ENCODE measurements around the gene CNTNAP5.

Gene CNTNAP5

GRCh38 chr2:124159166-124159565 is 134.1 kb downstream of the CNTNAP5 start:
- no peak for DNase-seq (ENCODE audit: low read depth)

DNA sequence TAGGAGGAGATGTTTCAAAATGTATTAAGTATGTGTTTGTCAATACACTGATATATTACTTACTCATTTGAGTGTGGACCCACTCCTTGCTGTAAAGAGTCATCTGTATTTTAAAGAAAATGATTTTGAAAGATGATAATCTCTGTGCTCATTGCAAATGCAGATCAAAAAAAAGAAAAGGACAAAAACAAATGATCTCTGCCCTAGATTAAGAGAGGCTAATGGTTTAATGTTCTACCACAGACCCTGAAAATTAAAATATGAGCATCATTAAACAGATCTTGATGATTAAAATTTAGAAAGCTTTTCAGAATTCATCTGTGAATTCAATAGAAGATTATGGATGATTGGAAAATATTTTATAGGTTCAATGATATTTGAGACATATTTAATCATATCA is 136.5 kb downstream of the CNTNAP5 start:
- DNase-seq (ENCODE audit: low read depth): no peak

- no peak for DNase-seq (ENCODE audit: low read depth)
Observed at GRCh38 chr2:124162256-124162655, 137.2 kb downstream of the CNTNAP5 start.

- DNase-seq (ENCODE audit: low read depth): no peak
Observed at GRCh38 chr2:124163840-124164239, 138.8 kb downstream of the CNTNAP5 start.

DNA sequence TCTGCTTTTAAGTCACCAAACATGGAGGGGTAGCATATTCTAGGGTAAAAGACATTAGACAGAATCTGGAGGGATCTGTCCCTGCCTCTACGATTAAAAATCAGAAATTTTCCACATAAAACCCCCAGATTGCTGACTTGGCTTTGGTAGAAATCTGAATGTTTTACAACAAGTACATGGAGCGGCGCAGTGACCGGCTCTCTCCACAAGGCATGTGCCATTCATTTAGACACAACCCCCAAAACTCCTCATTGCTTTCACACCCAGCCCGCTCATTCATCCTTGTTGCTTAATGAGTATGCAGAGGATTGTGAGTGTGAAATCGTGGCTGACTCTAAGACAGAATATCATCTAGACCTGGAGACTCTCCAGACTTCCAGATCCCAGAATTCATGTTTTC is 140.6 kb downstream of the CNTNAP5 start:
- DNase-seq (ENCODE audit: low read depth): no peak

DNA sequence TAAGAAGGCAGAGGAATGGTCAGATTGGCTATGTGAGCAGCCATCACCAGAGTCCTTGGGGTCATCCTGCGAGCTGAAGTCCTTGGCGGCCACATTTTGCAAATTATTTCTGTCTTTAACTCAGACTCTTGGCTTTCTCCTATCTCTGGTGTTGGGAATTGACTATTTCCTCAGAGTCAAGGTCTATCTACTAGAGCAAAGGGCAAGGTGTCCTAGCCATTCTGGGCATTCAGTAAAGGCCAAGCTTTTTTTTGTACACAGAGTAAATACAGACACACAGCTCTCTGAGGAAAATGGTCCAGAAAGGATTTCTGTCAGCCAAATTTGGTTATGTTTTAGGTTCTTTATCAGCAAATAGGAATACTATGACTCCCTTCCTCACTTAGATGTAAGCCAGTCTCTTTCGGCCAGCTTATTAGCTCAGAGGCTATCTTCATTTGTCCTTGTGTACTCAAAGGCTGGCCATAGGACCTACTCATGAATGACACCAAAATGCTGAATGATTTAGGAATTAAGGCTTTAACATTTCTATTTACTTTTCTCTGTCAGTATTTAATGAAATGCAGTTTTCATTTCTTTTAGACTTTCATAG is 146.5 kb downstream of the CNTNAP5 start:
- no peak for DNase-seq (ENCODE audit: low read depth)

DNA sequence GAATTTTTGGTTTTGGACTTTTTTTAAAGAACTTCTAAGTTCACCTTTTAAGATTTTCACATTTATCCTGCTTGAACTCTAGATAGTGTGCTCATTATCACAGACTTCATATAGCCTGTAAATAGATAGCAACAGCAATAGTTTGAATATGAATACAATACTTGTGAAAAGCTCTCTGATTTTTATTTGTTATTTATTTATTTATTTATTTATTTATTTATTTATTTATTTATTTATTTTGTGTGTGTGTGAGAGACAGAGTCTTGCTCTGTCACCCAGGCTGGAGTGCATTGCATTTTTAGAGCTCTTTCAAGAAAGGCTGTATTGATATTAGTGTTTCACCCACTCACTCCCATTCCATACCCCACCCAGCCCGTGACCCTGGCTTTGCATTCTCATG is 153.6 kb downstream of the CNTNAP5 start:
- no peak for DNase-seq (ENCODE audit: low read depth)

GRCh38 chr2:124180635-124181034 is 155.5 kb downstream of the CNTNAP5 start:
- DNase-seq (ENCODE audit: low read depth): no peak

- DNase-seq (ENCODE audit: low read depth): no peak
Observed at GRCh38 chr2:124186801-124187200, 161.7 kb downstream of the CNTNAP5 start.

DNA sequence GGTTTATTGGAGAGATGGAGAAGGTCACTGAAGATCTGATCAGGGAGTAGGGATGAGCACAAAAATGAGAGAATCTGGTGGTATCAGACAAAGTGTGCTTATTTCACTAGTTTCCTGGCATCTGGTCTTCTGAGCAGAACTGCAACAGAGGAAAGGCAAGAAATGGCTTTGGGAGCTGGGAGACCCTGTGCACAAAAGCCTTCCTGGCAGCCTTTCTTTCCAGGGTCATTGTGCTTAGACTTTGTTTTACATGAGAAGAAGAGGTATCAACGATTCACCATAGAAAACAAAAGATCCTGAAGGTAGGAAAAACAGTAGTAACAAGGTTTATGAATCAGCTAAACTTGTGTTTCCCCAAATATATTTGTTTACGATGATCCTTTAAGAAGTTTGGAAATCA is 162.9 kb downstream of the CNTNAP5 start:
- no peak for DNase-seq (ENCODE audit: low read depth)

GRCh38 chr2:124193706-124194105 is 168.6 kb downstream of the CNTNAP5 start:
- no peak for DNase-seq (ENCODE audit: low read depth)

- no peak for DNase-seq (ENCODE audit: low read depth)
Observed at GRCh38 chr2:124201713-124202112, 176.6 kb downstream of the CNTNAP5 start.

- no peak for DNase-seq (ENCODE audit: low read depth)
Observed at GRCh38 chr2:124209441-124209840, 184.4 kb downstream of the CNTNAP5 start.

- DNase-seq (ENCODE audit: low read depth): no peak
Observed at GRCh38 chr2:124211461-124211860, 186.4 kb downstream of the CNTNAP5 start.

- DNase-seq (ENCODE audit: low read depth): no peak
Observed at GRCh38 chr2:124213977-124214587, 189.0 kb downstream of the CNTNAP5 start.

GRCh38 chr2:124246170-124246569 is 221.1 kb downstream of the CNTNAP5 start:
- no peak for DNase-seq (ENCODE audit: low read depth)

- DNase-seq (ENCODE audit: low read depth): no peak
Observed at GRCh38 chr2:124248386-124248785, 223.3 kb downstream of the CNTNAP5 start.

GRCh38 chr2:124250433-124250832 is 225.3 kb downstream of the CNTNAP5 start:
- no peak for DNase-seq (ENCODE audit: low read depth)

- no peak for DNase-seq (ENCODE audit: low read depth)
Observed at GRCh38 chr2:124254621-124255020, 229.5 kb downstream of the CNTNAP5 start.

DNA sequence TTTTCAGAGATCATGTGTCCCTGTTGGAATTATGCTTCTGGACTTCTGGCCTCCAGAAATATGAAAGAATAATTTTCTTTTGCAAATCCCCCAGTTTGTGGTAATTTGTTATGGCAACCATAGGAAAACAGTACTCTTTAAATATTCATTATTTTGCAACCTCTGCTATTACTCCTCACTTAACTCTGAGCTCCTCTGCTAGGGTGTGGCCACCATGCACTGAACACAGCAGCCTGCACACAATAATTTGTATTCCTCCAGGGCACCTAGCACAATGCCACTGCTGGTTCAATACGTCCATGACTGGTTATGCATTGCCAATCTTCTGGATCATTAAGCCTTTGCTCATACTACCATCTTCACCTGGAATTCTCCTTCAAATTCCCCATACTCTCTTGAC is 232.0 kb downstream of the CNTNAP5 start:
- DNase-seq (ENCODE audit: low read depth): no peak

GRCh38 chr2:124258140-124258880 is 233.2 kb downstream of the CNTNAP5 start:
- DNase-seq (ENCODE audit: low read depth): no peak

GRCh38 chr2:124261456-124261855 is 236.4 kb downstream of the CNTNAP5 start:
- no peak for DNase-seq (ENCODE audit: low read depth)

- DNase-seq (ENCODE audit: low read depth): no peak
Observed at GRCh38 chr2:124264551-124265091, 239.5 kb downstream of the CNTNAP5 start.

Data from fibroblast of gingiva (primary cell).